Fibroblast of lung (primary cell): ENCODE measurements around the gene ITPR3. TPM values are rescaled to one million over a fixed set of nuclear protein-coding genes. Genes with fewer than 3 reads are reported as not detected.

Experiments used
- DNase-seq, 2 donors: peaks; one replicate each; pipeline versions ENCODE4 v3.0.0 to v3.0.0-alpha.2; 2010; ENCODE audit warnings: low read depth in 2 of 2
- H2AFZ ChIP-seq: 2 replicates; pipeline ENCODE4 v1.5.1; 2012; ENCODE audit warnings: low read length, control low read depth, inconsistent platforms
- H3K27ac ChIP-seq: 2 replicates; pipeline ENCODE4 v1.5.1; 2011; ENCODE audit warnings: low read length, control low read depth; ENCODE audit not compliant: insufficient read depth
- H3K27me3 ChIP-seq: 2 replicates; pipeline ENCODE4 v1.5.1; 2011; ENCODE audit warnings: mild to moderate bottlenecking, low read length; ENCODE audit not compliant: control insufficient read depth, insufficient read depth
- H3K36me3 ChIP-seq: 2 replicates; pipeline ENCODE4 v1.5.1; 2011; ENCODE audit warnings: low read length; ENCODE audit not compliant: control insufficient read depth, insufficient read depth
- H3K4me1 ChIP-seq: 2 replicates; pipeline ENCODE4 v1.5.1; 2011; ENCODE audit warnings: low read length; ENCODE audit not compliant: control insufficient read depth, insufficient read depth; ENCODE audit errors: extremely low read depth
- H3K4me2 ChIP-seq: 2 replicates; pipeline ENCODE4 v1.5.1; 2011; ENCODE audit warnings: low read length, control low read depth; ENCODE audit not compliant: insufficient read depth; ENCODE audit errors: extremely low read depth
- H3K4me3 ChIP-seq, 4 experiments: fragments of 200-600 bp in 1 of 4; sonication (generic) in 1 of 4; replicated peaks in 1 of 4; 2 replicates each; pipeline ENCODE4 v1.5.1; 2011 to 2016; ENCODE audit warnings: low read length in 4 of 4, low read depth in 3 of 4, mild to moderate bottlenecking in 3 of 4, control low read depth in 2 of 4, inconsistent platforms in 1 of 4, mixed read lengths in 1 of 4; ENCODE audit not compliant: insufficient read depth in 1 of 4; ENCODE audit errors: control extremely low read depth in 1 of 4
- H3K79me2 ChIP-seq: 2 replicates; pipeline ENCODE4 v1.5.1; 2012; ENCODE audit warnings: mild to moderate bottlenecking, low read length, inconsistent platforms; ENCODE audit not compliant: control insufficient read depth, insufficient read depth
- H3K9ac ChIP-seq: 2 replicates; pipeline ENCODE4 v1.5.1; 2011; ENCODE audit warnings: mild to moderate bottlenecking, low read length, control low read depth; ENCODE audit not compliant: insufficient read depth
- H3K9me3 ChIP-seq: 2 replicates; pipeline ENCODE4 v1.5.1; 2012; ENCODE audit warnings: low read depth, low read length; ENCODE audit not compliant: control insufficient read depth, insufficient read depth
- H4K20me1 ChIP-seq: 2 replicates; pipeline ENCODE4 v1.5.1; 2011; ENCODE audit warnings: low read length; ENCODE audit not compliant: control insufficient read depth, insufficient read depth; ENCODE audit errors: extremely low read depth
- EZH2 ChIP-seq: IDR thresholded peaks from 2 replicates; pipeline ENCODE4 v1.5.1; 2012; ENCODE audit warnings: low read length, control low read depth, mild to moderate bottlenecking; ENCODE audit errors: missing control alignments
- polyA plus RNA-seq, 2 donors: library from polyadenylated mRNA; depleted of rRNA in 1 of 2; stranded (reverse) in 1 of 2; unstranded in 1 of 2; fragments of >200 nt; gene quantifications; 2 replicates each; pipeline ENCODE4 v1.2.1, GENCODE V29; 2011 to 2012; ENCODE audit warnings: missing spikeins in 1 of 2
- total RNA-seq: library from RNA; depleted of rRNA; stranded (reverse); fragments of >200 nt; gene quantifications from 2 replicates; pipeline ENCODE4 v1.2.1, GENCODE V29; 2014
- TF ChIP-seq, protein P1 (sequence below), 2 donors: IDR thresholded peaks in 1 of 2; conservative IDR thresholded peaks in 1 of 2; 1 replicate in 1 of 2; 2 replicates in 1 of 2; pipeline ENCODE4 v1.5.1; 2011 to 2012; ENCODE audit warnings: low read length in 2 of 2, control low read depth in 1 of 2, inconsistent platforms in 1 of 2, low read depth in 1 of 2, mild to moderate bottlenecking in 1 of 2

The ITPR3 gene
- total and polyA plus RNA-seq, 2 donors (not counting 1 experiment from before 2014, with no cell fraction given), result 9.6 to 43.4 TPM

DNA sequence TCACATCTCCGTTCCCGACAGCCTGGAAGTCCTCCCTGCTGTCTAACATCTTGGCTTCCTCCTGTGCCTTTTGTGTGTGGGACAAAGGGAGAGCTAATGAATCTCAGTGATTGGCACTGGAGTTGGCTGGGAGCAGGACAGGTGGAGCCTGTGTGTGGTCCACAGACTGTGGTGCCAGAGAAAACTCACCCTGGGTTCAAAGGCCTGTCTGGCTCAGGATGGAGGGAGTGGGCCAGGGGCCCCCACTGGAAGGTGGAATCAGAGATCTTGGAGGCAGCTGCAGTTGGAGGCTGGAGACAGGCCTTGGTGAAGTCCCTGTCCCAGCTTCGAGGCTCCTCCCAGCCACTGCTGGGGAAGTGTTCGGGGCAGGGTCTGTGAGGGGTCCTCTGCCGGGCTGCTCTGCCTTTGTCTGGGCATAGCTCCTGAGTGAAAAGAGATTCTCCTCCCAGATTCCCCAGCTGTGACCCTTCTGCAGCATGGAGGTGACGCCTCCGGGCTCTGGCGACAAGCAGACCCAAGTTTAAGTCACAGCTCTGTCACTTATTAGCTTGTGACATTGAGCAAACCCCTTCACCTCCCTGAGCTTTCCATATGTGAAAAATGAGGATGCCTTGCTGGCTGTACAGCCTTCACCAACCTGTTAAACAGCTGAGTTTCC, 13.9 kb upstream of the ITPR3 start:
- DNase-seq, result no peak
- no peak overlapping the region for H2AFZ ChIP-seq

DNA sequence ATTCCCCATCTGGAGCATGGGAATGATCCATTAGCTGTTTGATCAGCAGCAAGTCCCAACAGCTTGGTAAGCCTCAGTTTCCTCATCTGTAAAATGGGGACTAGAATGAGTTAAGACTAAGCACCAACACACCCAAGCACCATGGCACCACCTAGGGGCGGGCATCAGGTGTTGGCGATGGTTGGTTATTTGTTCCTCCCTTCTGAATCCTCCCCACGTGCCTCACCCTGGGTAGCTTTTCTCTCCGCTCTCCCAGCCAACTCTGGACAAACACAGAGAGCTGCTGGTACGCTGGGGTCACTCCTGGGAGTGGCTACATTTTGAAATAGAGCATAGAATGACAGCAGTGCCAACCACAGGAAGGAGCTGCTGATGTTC, 13.3 kb upstream of the ITPR3 start:
- Histone ChIP-seq H3K4me1 (peaks cover 13% of the 10 kb centered on the region), H3K27ac (no peak overlapping the region), H3K9ac (no peak overlapping the region), H3K4me2 (no peak overlapping the region), H2AFZ (no peak overlapping the region), H3K4me3 (no peak overlapping the region), H3K27me3 (no peaks in the 10 kb centered on the region), H3K36me3 (no peaks in the 10 kb centered on the region), H3K79me2 (no peaks in the 10 kb centered on the region), H3K9me3 (no peaks in the 10 kb centered on the region), H4K20me1 (no peaks in the 10 kb centered on the region)
- TF ChIP-seq, protein P1, sequence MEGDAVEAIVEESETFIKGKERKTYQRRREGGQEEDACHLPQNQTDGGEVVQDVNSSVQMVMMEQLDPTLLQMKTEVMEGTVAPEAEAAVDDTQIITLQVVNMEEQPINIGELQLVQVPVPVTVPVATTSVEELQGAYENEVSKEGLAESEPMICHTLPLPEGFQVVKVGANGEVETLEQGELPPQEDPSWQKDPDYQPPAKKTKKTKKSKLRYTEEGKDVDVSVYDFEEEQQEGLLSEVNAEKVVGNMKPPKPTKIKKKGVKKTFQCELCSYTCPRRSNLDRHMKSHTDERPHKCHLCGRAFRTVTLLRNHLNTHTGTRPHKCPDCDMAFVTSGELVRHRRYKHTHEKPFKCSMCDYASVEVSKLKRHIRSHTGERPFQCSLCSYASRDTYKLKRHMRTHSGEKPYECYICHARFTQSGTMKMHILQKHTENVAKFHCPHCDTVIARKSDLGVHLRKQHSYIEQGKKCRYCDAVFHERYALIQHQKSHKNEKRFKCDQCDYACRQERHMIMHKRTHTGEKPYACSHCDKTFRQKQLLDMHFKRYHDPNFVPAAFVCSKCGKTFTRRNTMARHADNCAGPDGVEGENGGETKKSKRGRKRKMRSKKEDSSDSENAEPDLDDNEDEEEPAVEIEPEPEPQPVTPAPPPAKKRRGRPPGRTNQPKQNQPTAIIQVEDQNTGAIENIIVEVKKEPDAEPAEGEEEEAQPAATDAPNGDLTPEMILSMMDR (conservative IDR thresholded peaks at IDR 0.05 in 1 of 2, IDR thresholded peaks at IDR 0.05 in 1 of 2; ENCODE audit: low read depth in 1 of 2, low read length in 2 of 2), result no peak
- TF ChIP-seq EZH2, result no peak
- DNase-seq, result no peak

More for the DNA sequence above, 13.9 kb upstream of the ITPR3 start:
- H3K4me3 ChIP-seq, result no peak overlapping the region
- peaks cover 13% of the 10 kb centered on the region for H3K4me1 ChIP-seq
- no peak overlapping the region for H3K9ac ChIP-seq
- no peak overlapping the region for H3K27ac ChIP-seq
- no peaks in the 10 kb centered on the region for H4K20me1 ChIP-seq
- H3K9me3 ChIP-seq, result no peaks in the 10 kb centered on the region
- TF ChIP-seq, protein P1 (conservative IDR thresholded peaks at IDR 0.05 in 1 of 2, IDR thresholded peaks at IDR 0.05 in 1 of 2; ENCODE audit: low read depth in 1 of 2, low read length in 2 of 2), result no peak
- no peak for TF ChIP-seq EZH2
- no peaks in the 10 kb centered on the region for H3K36me3 ChIP-seq
- no peaks in the 10 kb centered on the region for H3K79me2 ChIP-seq
- no peaks in the 10 kb centered on the region for H3K27me3 ChIP-seq
- no peak overlapping the region for H3K4me2 ChIP-seq

DNA sequence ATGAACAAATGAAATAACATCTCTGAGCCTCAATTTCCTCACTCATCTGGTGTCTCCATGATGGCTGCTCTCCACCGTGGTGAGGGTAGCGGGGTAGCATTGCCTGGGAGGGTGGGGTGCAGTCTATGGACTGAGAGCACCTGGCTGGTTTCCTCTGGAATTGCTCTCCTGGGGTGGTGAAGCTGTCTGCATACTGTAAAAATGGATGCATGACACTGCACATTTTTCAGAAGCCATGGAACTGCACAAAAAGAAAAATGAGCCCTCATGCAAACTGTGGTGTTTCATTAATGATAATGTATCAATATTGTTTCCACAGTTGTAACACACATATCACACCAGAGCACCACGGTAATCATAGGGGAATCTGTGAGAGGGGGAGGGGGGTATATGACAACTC, 12.1 kb upstream of the ITPR3 start:
- DNase-seq, result no peak
- peak overlapping the region; percentile 38 for H3K27ac ChIP-seq

More for the DNA sequence above, 12.1 kb upstream of the ITPR3 start:
- Histone ChIP-seq H3K4me1 (peaks cover 17% of the 10 kb centered on the region), H3K4me3 (no peak overlapping the region), H3K9me3 (no peaks in the 10 kb centered on the region), H3K79me2 (no peaks in the 10 kb centered on the region), H3K9ac (no peak overlapping the region), H4K20me1 (no peaks in the 10 kb centered on the region), H3K4me2 (peak overlapping the region; percentile 68), H2AFZ (no peak overlapping the region), H3K27me3 (no peaks in the 10 kb centered on the region), H3K36me3 (no peaks in the 10 kb centered on the region)
- no peak for TF ChIP-seq EZH2
- TF ChIP-seq, protein P1 (conservative IDR thresholded peaks at IDR 0.05 in 1 of 2, IDR thresholded peaks at IDR 0.05 in 1 of 2; ENCODE audit: low read depth in 1 of 2, low read length in 2 of 2), result no peak
